Hematopoietic multipotent progenitor cell (in vitro differentiated cells): ENCODE results near the gene ORAI1. TPM values are rescaled to one million over a fixed set of nuclear protein-coding genes. Genes with fewer than 3 reads are reported as not detected.
A peak's percentile ranks its signal among the peaks of the same experiment; 100 is the strongest.
"Not testable (repeated sequence)": the region's sequence is repeated elsewhere in the genome, so short reads cannot be mapped to it uniquely, and the experiment has no call there.

Experiments used
- DNase-seq, 3 donors: peaks; one replicate each; pipeline ENCODE4 v3.0.0-alpha.2; 2011 to 2015; ENCODE audit warnings: low read depth in 2 of 3, low spot score in 2 of 3
- total RNA-seq: library from RNA; depleted of rRNA; stranded (reverse); fragments of >200 nt; gene quantifications from one replicate; pipeline ENCODE4 v1.2.3, GENCODE V29; 2012

Gene ORAI1
- 93.7 TPM for total RNA-seq

DNA sequence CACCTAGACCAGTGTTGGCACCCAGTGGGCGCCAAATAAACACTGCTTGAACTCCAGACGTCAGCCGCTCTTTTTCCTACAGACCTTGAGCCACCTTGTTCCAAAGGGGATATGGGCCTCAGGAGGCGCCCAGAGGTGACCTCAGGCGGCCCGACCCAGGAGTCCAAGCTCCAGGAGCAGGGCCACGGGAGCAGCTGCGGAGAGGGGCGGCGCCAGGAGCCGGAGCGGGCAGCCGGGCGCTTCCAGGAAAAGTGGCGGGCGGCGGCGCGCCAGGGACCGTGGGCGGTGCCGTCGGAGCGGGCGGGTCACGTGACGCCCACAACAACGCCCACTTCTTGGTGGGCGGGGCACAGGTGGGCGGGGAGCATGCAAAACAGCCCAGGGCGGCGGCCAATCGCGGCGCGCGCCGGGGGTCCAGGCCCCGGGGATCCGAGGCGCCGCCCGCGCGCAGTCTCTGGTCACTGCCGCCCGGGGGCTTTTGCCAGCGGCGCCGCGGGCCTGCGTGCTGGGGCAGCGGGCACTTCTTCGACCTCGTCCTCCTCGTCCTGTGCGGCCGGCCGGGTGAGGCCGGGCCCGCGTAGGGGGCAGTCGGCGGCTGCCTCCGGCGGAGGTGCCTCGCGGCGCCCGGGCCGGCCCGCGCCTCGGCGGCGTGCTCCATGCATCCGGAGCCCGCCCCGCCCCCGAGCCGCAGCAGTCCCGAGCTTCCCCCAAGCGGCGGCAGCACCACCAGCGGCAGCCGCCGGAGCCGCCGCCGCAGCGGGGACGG is at the start of gene ORAI1:
Gene ORAI1 (plus strand): TSS at position 444 of the 766 bp plus-strand sequence.
- DNase-seq = peak; percentile 92 to 95 (median 95)

DNA sequence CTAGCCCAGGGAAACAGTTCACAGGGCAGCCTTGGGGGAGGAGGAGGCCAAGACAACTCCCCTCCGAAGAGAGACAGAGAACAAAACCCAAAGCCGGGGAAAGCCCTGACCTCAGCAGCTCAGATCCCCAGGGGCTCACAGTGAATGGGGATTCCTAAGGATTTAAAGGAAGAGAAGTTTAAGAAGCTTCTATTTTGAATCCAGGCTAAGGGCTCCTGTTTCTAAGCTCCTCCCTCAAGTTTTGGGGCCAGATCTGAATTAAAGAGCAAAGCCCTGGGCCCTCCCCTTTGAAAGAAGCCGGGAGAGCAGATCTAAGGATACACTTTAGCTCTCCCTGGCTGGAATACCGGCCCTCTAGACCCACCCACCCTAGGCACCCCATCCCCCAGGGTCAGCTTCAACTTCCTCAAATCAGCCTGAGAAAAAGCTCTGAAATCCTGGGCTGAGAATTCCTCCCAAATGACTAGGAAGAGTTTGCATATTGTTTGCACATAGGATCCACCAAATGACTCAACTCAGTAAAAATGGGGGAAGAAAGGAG is 49.4 kb upstream of the ORAI1 start:
- DNase-seq = no peak

DNA sequence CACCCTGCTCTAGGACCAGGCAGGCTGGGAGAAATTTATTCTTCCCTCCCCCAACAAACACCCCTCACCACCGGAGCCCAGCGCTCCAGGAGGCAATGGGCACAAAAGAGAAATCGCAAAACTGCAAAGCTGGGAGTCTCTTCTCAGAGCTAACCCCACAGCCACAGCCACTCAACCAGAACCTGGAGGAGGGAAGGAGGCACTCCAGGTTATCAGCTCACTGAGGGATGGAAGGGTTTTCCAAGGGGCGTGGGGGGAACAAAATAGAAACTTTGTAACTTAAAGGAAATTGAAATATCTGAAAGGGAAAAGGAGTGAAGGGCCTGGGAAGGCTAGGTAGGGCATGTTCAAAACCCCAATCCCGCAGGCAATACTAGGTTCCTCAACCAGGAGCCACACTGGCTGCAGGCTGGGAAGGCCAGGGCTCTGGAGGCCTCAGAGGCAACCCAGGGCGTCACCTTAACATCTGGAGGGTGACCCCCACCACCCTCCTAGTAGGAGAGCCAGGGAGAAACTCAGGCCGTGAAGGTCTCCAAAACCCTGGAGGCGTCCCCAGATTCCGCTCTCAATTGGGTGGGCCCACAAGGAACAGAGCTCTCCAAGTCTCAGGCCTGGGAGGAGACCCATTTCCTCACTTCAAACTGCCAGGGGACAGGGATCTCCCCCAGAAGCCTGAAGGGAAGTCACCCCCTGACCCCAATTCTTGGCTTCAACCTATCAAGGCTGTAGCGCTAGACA is 48.7 kb upstream of the ORAI1 start:
- no peak for DNase-seq

DNA sequence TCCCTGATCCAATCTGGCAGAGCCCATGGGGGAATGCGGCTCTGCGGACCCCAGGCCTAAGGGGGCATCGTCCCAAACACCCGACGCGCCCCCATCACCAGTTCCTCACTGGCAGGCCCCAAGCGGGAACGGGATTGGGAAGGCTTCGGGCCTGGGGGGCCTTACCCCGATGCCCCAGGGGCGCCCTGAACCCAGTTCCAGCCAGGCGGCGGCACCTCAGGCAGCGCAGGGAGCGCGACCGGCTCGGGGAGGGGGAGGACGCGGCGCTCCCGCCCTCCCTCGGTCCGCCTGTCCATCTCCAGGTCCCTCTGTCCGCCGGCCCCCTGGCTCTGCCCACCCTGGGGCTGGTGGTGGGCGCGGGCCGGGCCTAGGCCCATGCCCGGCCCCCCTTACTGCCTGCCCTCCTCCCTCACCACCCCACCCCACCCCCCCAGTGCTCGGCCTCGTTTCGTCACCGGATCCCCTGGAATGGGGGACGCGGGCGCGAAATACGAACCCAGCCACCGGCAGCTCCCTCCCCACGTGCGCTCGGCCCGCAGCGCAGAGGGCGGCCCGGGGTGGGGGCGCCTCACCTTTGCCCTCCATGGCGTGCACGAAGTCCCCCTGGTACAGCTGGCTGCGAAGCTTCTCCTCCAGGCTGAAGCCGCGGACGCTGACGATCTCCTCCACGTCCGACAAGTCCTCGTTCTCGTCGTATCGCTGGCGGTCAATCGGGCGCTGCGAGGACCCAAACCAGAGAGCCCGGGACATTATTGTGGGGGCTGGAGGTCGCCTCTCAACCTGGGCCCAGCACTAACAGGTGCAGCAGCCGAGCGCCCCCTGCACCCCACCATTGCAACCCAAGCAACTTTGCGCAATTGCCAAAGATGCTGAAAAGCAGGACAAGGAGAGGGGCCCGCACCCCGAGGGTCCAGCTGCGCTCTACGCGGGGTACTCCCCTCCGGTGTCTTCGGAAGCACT is 47.8 kb upstream of the ORAI1 start:
- DNase-seq = peak in 2 of 3 donors; percentile 17 to 31

- peak; percentile 14 to 66 (median 40) for DNase-seq
These were observed 47.0 kb upstream of the ORAI1 start for GRCh38 chr12:121579190-121579791.

- peak; percentile 62 to 73 (median 68) for DNase-seq
These were observed 46.1 kb upstream of the ORAI1 start for GRCh38 chr12:121579981-121580868.

GRCh38 chr12:121580959-121581685 is 45.2 kb upstream of the ORAI1 start, which contains the start of gene KDM2B:
Gene KDM2B, minus strand, starts transcription at chr12:121581023. Its CDS starts 112 bp downstream, at chr12:121580911.
- peak; percentile 11 to 25 (median 21) for DNase-seq

- peak in 2 of 3 donors; percentile 32 to 38 for DNase-seq
These were observed 44.5 kb upstream of the ORAI1 start for GRCh38 chr12:121581686-121582429.

GRCh38 chr12:121582583-121583333 is 43.6 kb upstream of the ORAI1 start:
- peak in 2 of 3 donors; percentile 42 to 46 for DNase-seq

- DNase-seq = not testable (repeated sequence)
These were observed 43.0 kb upstream of the ORAI1 start for GRCh38 chr12:121583334-121583661.

DNA sequence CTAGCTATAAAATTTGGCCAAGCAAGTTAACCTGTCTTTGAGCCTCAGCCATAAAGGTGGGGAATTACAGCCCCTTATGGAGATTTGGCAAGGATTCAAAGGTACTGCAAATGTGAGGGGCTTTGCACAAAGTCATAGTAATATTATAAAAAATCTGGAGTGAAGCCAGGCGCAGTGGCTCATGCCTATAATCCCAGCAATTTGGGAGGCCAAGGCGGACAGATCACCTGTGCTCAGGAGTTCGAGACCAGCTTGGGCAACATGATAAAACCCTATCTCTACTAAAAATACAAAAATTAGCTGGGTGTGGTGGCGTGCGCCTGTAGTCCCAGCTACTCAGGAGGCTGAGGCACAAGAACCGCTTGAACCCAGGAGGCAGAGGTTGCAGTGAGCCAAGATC is 41.4 kb upstream of the ORAI1 start:
- not testable (repeated sequence) for DNase-seq

DNA sequence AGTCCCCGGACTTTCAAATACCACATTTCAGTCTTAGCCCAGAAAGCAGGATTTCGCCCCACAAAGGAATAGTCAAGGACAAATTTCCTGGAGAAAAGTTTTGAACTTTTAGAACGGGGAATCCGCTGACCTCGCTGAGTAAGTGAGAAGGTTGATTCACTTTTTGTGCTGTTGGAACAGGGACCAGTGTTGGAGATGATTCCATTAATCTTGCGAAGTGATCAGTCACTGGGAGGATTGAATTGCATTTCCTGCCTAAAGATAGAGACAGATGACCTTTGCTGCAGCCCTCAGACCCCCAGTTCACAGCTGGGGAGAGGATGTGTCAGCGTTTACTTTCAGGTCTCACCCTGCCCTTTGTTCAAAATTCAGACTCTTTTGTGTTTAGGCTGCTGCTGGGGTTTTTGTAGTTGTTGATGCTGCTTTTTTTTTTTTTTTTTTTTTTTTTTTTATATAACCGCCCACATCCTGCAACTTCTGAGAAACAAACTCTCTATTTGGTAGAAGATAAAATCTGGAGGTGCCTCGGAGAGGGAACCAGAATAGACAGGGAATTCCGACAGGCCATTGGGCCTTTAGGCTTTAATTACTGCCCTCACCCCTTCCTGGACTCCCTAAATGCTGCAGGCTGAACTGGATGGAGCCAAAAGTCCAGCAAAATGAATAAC is 35.7 kb upstream of the ORAI1 start:
- DNase-seq = peak; percentile 69 to 79 (median 69)

- DNase-seq = no peak
These were observed 34.0 kb upstream of the ORAI1 start for GRCh38 chr12:121592320-121592719.

GRCh38 chr12:121595520-121595919 is 30.8 kb upstream of the ORAI1 start:
- DNase-seq = no peak

DNA sequence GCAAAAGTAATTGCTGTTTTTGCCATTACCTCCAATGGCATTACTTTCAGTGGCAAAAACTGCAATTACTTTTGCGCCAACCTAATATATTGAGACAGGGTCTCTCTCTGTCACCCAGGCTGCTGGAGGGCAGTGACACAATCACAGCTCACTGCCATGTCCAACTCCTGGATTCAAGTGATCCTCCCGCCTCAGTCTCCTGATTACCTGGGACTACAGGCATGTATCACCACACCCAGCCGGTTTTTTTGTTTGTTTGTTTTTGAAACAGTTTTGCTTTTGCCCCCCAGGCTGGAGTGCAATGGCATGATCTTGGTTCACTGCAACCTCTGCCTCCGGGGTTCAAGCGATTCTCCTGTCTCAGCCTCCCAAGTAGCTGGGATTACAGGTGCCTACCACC is 29.8 kb upstream of the ORAI1 start:
- DNase-seq = no peak

DNA sequence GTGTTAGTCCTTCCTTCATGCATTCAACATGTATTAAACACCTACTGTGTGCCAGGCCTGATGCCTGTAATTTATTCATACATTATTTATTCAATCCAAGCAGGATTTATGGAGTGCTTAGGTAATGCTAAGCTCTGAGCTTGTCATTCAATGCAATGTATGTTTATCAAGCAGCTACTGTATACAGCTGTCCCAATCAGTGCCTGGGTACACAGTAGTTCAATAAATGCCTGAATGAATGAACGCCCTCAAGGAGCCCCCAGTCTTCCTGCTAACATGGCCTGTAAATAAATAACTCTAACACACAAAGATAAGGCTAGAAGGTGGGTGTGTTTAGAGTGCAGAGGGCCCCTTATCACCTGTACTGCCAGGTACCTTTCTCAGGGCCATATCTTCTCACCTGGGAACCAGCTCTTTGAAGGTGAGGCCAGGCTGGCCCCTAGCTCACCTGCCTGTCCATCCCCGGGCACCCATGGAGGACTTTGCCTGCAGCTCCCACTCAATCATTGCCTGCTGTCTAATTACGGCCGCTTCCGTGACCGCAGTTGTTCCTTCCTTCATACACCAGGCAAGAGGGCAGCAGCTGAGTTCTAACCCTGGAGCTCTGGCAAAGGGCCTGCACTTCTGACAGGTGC is 25.5 kb upstream of the ORAI1 start:
- DNase-seq = no peak
